Esophagus mucosa (tissue), 1 donor: Measurements from ENCODE around the gene EDNRA. TPM values are rescaled to one million over a fixed set of nuclear protein-coding genes. Genes with fewer than 3 reads are reported as not detected.

Experiments
- ATAC-seq: fragments of 200-7000 bp; cut with Tn5 transposase; one replicate; pipeline ENCODE4 v1.9.1; 2020
- total RNA-seq: library from RNA; stranded (reverse); gene quantifications from one replicate; pipeline ENCODE4 v1.2.4, GENCODE V29; 2023
- donor health status: DM: yes; HTN: yes; CAD: no.

Gene EDNRA
- total RNA-seq, 1 donor from 2014 or later, result 5.5 TPM

DNA sequence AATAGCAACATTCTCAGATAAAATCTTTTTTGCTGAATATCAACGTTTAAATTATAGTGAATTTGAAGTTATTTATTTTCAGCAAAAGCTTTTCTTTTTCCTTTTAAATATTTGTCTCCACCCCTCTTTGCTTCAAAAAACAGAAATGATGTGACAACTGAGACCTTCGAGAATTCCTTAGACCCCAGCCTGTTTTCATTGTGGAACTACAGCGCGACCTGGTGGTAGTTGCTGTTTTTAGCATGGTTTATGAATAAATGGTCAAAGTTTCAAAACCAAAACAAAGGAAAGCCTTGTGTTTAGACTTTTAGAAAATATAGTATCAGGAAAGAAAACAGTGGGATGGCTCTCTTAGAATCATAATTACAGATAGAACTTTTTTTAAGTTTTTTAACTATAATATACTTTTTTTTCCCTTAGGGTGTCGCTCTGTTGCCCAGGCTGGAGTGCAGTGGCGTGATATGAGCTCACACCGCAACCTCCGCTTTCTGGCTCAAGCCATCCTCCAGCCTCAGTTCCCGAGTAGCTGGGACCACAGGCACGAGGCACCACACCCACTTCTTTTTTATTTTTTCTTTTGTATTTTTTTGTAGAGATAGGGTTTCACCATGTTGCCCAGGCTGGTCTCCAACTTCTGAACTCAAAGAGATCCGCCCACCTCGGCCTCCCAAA lies 109.5 kb downstream of the EDNRA start:
- ATAC-seq, result no peak

DNA sequence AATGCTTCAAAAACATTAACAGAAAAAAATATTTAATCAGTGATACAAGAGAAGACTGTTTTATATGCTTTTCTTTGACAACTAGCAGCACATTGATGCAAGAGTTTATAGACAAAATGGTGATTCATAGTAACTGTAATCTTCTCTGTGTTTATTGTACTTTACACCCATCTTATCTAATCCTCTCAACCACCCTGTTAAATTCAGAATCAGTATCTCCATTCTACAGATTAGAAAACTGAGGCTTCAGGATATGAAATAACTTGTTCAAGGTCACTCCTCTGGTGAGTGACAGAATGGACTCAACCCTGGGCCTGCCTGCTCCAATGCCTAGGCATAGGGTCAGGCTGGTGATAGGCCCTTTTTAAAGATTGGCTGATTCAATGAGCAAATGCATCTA lies 110.2 kb downstream of the EDNRA start:
- no peak for ATAC-seq

DNA sequence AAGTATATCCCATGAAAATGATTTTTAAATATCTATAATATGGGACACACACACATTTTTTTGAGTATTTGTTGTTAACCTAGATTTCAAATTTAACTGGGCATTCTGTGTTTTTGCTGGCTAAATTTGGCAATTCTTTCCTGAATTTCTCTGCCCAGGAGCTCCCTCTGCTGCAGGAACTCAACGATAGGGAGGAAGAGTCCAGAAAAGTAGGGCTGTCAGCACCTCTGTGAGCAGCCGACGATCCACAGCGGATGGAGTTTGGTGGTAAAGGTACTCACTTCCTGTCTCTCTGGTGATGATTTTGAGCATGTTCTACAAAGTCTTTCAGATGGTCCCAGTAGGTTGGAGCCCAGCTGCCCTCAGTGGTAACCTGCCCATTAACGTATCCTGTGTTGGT lies 113.2 kb downstream of the EDNRA start:
- no peak for ATAC-seq

Other genes starting within 250 kb of the EDNRA start
- 18.1 TPM for gene TMEM184C, start 136.3 kb downstream of the EDNRA start, total RNA-seq
- 4.1 TPM for gene PRMT9, start 203.1 kb downstream of the EDNRA start, total RNA-seq